NCI-H1092 (cell line): ENCODE results near the gene IGFALS.

ENCODE experiments used
- DNase-seq: peaks from one replicate; lab custom pipeline; 2025; lab: John Stamatoyannopoulos, UW

Gene IGFALS

GRCh38 chr16:1790261-1790610 lies 3.3 kb downstream of the IGFALS start:
- no peak for DNase-seq

- DNase-seq, result no peak
Measured at GRCh38 chr16:1789643-1790045, 3.9 kb downstream of the IGFALS start.

GRCh38 chr16:1788708-1789100 lies 4.8 kb downstream of the IGFALS start:
- no peak for DNase-seq

- no peak for DNase-seq
Measured at GRCh38 chr16:1788095-1788707, 5.3 kb downstream of the IGFALS start.

- DNase-seq, result no peak
Measured at GRCh38 chr16:1787322-1788094, 6.0 kb downstream of the IGFALS start.

GRCh38 chr16:1787056-1787321 lies 6.5 kb downstream of the IGFALS start:
- DNase-seq, result no peak

- DNase-seq, result no peak
Measured at GRCh38 chr16:1786242-1787055, 7.1 kb downstream of the IGFALS start.

GRCh38 chr16:1785846-1786170 lies 7.7 kb downstream of the IGFALS start:
- DNase-seq, result no peak

- DNase-seq, result no peak
Measured at GRCh38 chr16:1784977-1785845, 8.3 kb downstream of the IGFALS start.

- peak; percentile 100 for DNase-seq
Measured at GRCh38 chr16:1782408-1783264, 10.9 kb downstream of the IGFALS start, which contains the start of the genes NUBP2 and SPSB3. TSS of gene NUBP2 (plus strand) at chr16:1782960. CDS start at chr16:1783021, 61 bp downstream. TSS of gene SPSB3 (minus strand) at chr16:1782571. CDS start at chr16:1781483, 1,088 bp downstream.

- DNase-seq, result no peak
Measured at GRCh38 chr16:1781758-1782407, 11.6 kb downstream of the IGFALS start.

GRCh38 chr16:1781254-1781653 lies 12.3 kb downstream of the IGFALS start:
- no peak for DNase-seq

- no peak for DNase-seq
Measured at GRCh38 chr16:1780677-1781072, 12.8 kb downstream of the IGFALS start.

GRCh38 chr16:1779741-1780676 lies 13.5 kb downstream of the IGFALS start:
- DNase-seq, result no peak

GRCh38 chr16:1779234-1779701 lies 14.2 kb downstream of the IGFALS start:
- DNase-seq, result no peak

- no peak for DNase-seq
Measured at GRCh38 chr16:1778200-1779179, 15.0 kb downstream of the IGFALS start.

GRCh38 chr16:1777375-1778199 lies 15.9 kb downstream of the IGFALS start:
- no peak for DNase-seq
